Gastrocnemius medialis (tissue), 4 donors: ENCODE measurements around the gene CSF3R. TPM values are rescaled to one million over a fixed set of nuclear protein-coding genes. Genes with fewer than 3 reads are reported as not detected.
"Not testable (repeated sequence)": the region's sequence is repeated elsewhere in the genome, so short reads cannot be mapped to it uniquely, and the experiment has no call there.

Experiments
- ATAC-seq, 2 donors: fragments of 150-250 bp; one replicate each; pipeline ENCODE4 v1.9.1; 2016
- DNase-seq, 2 donors: peaks; one replicate each; pipeline ENCODE4 v3.0.0-alpha.2; 2019
- H3K27ac ChIP-seq, 4 donors: fragments of 200-600 bp; sonication (generic); 1 replicate in 1 of 4; 2 replicates in 3 of 4; pipeline ENCODE4 v1.5.1; 2016 to 2018; ENCODE audit warnings: mild to moderate bottlenecking in 2 of 4, moderate library complexity in 1 of 4
- H3K27me3 ChIP-seq, 3 donors: fragments of 200-600 bp; sonication (generic) in 2 of 3; 1 replicate in 1 of 3; 2 replicates in 2 of 3; pipeline versions ENCODE4 v1.5.1 to v1.6.0; 2016 to 2019; ENCODE audit warnings: mild to moderate bottlenecking in 1 of 3, moderate library complexity in 1 of 3
- H3K36me3 ChIP-seq, 2 donors: fragments of 200-600 bp; sonication (generic) in 1 of 2; one replicate each; pipeline ENCODE4 v1.5.1; 2017 to 2018
- H3K4me1 ChIP-seq, 2 donors: fragments of 200-600 bp; sonication (generic) in 1 of 2; one replicate each; pipeline ENCODE4 v1.5.1; 2016 to 2017; ENCODE audit warnings: mild to moderate bottlenecking in 2 of 2
- H3K4me3 ChIP-seq, 4 donors: fragments of 200-600 bp; sonication (generic) in 3 of 4; 1 replicate in 1 of 4; 2 replicates in 3 of 4; pipeline ENCODE4 v1.5.1; 2016 to 2019; ENCODE audit warnings: mild to moderate bottlenecking in 2 of 4
- H3K9me3 ChIP-seq, 3 donors: fragments of 200-600 bp; sonication (generic) in 2 of 3; 1 replicate in 1 of 3; 2 replicates in 2 of 3; pipeline ENCODE4 v1.5.1; 2016 to 2019
- POLR2A ChIP-seq, 2 donors: fragments of 450-650 bp; IDR thresholded peaks; one replicate each; pipeline ENCODE4 v1.6.1; 2017; ENCODE audit warnings: antibody characterized with exemption in 2 of 2, mild to moderate bottlenecking in 2 of 2, moderate library complexity in 2 of 2
- in situ Hi-C, 4 donors: fragments of 200-750 bp; cut with MboI; loops; one replicate each; pipeline versions ENCODE4 v1.15.0 to v1.8.0; 2017; ENCODE audit warnings: low sequenced_read_pairs in 4 of 4
- intact Hi-C: fragments of 100-400 bp; cut with DNase I; formaldehyde crosslinking; loops from one replicate; pipeline ENCODE4 v1.15.1; 2023; ENCODE audit warnings: low total_unique reads
- total RNA-seq, 4 donors: library from RNA; depleted of rRNA; stranded (reverse); fragments of >200 nt; gene quantifications; one replicate each; pipeline versions ENCODE4 v1.1.0 to v1.2.3, GENCODE V29; 2016
- TF ChIP-seq, protein P1 (sequence below), 5 experiments: fragments of 450-650 bp in 3 of 5; fragments of 200-600 bp in 2 of 5; sonication (generic) in 2 of 5; IDR thresholded peaks in 4 of 5; conservative IDR thresholded peaks in 1 of 5; 1 replicate in 4 of 5; 2 replicates in 1 of 5; pipeline ENCODE4 v1.5.1; 2016 to 2019; ENCODE audit warnings: antibody characterized with exemption in 5 of 5, mild to moderate bottlenecking in 3 of 5, moderate library complexity in 3 of 5

Gene CSF3R
- total RNA-seq, 4 donors from 2014 or later = 0.29 to 6.4 (median 3.9) TPM

DNA sequence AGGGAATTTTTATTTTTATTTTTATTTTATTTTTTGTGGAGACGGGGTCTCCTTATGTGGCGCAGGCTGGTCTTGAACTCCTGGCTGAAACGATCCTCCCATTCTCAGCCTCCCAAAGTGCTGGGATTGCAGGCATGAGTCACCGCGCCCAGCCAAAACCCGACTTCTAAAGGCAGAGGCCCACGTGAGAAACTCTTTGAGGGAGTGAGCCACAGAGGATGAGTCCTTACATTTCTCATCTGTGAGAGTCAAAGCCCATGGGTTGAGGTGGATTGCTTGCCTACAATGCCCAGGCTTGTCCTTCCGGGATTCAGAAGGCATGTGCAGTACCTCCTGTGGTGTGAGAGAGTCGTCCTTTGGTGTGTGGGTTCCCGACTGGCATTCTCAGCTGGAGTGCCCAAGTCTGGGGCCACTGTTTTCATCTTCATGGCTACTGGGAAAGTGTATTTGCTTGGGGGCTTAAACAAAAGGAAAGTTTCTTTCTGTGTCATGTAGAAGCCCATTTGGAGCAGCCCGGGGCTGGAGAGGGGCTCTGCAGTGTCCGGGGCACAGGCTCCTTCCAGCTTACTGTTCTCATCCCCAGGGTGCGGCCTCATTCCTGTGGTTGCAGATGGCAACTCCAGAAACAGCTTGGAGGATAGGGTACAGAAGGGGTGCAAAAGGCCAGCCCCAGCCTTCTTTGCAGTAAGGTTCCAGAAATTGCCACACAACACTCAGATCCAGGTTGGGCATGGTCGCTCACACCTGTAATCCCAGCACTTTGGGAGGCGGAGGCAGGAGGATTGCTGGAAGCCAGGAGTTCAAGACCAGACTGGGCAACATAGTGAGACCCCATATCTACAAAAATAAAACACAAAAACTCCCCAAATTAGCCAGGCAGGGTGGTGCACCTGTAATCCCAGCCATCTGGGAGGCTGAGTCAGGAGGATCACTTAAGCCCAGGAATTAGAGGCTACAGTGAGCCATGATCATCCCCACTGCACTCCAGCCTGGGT lies 29.4 kb upstream of the CSF3R start:
- Histone ChIP-seq H3K9me3 (no peaks in the 10 kb centered on the region), H3K27ac (no peak overlapping the region), H3K4me1 (no peaks in the 10 kb centered on the region), H3K4me3 (no peak overlapping the region), H3K27me3 (peaks cover 0 to 3% (median 1%) of the 10 kb centered on the region in 3 donors), H3K36me3 (no peaks in the 10 kb centered on the region)
- TF ChIP-seq, protein P1, sequence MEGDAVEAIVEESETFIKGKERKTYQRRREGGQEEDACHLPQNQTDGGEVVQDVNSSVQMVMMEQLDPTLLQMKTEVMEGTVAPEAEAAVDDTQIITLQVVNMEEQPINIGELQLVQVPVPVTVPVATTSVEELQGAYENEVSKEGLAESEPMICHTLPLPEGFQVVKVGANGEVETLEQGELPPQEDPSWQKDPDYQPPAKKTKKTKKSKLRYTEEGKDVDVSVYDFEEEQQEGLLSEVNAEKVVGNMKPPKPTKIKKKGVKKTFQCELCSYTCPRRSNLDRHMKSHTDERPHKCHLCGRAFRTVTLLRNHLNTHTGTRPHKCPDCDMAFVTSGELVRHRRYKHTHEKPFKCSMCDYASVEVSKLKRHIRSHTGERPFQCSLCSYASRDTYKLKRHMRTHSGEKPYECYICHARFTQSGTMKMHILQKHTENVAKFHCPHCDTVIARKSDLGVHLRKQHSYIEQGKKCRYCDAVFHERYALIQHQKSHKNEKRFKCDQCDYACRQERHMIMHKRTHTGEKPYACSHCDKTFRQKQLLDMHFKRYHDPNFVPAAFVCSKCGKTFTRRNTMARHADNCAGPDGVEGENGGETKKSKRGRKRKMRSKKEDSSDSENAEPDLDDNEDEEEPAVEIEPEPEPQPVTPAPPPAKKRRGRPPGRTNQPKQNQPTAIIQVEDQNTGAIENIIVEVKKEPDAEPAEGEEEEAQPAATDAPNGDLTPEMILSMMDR (IDR thresholded peaks at IDR 0.05 in 4 of 5, conservative IDR thresholded peaks at IDR 0.05 in 1 of 5) = no peak
- TF ChIP-seq POLR2A (IDR thresholded peaks at IDR 0.05) = no peak
- in situ Hi-C loops = no loop called here
- ATAC-seq = no peak
- no peak for DNase-seq
- intact Hi-C loops = no loop called here

DNA sequence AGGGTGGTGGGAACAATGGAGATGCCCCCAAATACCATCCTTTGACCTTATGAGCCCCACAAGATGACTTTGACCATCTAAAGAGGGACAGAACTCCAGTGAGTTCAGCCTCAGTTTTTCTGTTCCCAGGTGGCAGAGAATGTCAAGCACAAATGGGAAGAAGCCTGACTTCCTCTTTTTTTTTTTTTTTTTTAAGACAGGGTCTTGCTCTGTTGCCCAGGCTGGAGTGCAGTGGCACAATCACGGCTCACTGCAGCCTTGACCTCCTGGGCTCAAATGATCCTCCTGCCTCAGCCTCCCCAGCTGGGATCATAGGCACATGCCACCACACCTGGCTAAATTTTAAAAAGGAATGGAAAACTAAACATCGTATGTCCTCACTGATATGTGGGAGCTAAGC lies 28.5 kb upstream of the CSF3R start:
- H3K27me3 ChIP-seq = peaks cover 0 to 10% (median 3%) of the 10 kb centered on the region in 3 donors
- H3K4me3 ChIP-seq, ATAC-seq, H3K4me1 ChIP-seq, H3K27ac ChIP-seq, DNase-seq, H3K36me3 ChIP-seq, intact Hi-C loops, in situ Hi-C loops, H3K9me3 ChIP-seq: not testable (repeated sequence)

GRCh38 chr1:36510418-36510817 lies 27.7 kb upstream of the CSF3R start:
- H3K36me3 ChIP-seq = no peaks in the 10 kb centered on the region
- DNase-seq = no peak
- intact Hi-C loops = no loop called here
- TF ChIP-seq POLR2A (IDR thresholded peaks at IDR 0.05) = no peak
- TF ChIP-seq, protein P1 (IDR thresholded peaks at IDR 0.05 in 4 of 5, conservative IDR thresholded peaks at IDR 0.05 in 1 of 5) = no peak
- no peak overlapping the region for H3K4me3 ChIP-seq
- no peaks in the 10 kb centered on the region for H3K4me1 ChIP-seq
- no peak overlapping the region for H3K27ac ChIP-seq
- peaks cover 0 to 18% (median 3%) of the 10 kb centered on the region in 3 donors for H3K27me3 ChIP-seq
- H3K9me3 ChIP-seq = no peaks in the 10 kb centered on the region
- in situ Hi-C loops = no loop called here
- ATAC-seq = no peak

DNA sequence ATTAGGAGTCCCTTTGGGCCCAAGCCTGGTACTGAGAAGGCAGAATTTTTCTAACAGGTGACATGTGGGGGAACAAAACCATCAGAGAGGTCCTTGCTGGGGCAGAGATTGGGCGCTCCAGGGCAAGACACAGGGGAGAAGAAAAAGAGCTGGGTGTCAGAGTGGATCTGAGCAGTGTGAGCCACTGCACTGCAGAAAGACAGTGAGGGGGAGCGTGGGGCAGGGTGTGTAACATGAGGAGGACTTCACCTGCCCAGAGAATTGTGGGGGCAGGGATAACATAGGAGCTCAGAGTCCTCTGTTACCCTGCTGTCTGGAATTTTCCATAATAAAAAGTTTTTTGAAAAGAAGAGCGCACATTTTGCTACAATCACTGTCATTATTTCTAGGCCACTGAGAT lies 25.5 kb upstream of the CSF3R start:
- intact Hi-C loops = no loop called here
- no peak for DNase-seq
- TF ChIP-seq, protein P1 (IDR thresholded peaks at IDR 0.05 in 4 of 5, conservative IDR thresholded peaks at IDR 0.05 in 1 of 5) = no peak
- no peak for TF ChIP-seq POLR2A (IDR thresholded peaks at IDR 0.05)
- Histone ChIP-seq H3K27me3 (peaks cover 3 to 18% (median 7%) of the 10 kb centered on the region in 3 donors), H3K27ac (no peak overlapping the region), H3K36me3 (no peaks in the 10 kb centered on the region), H3K4me3 (no peak overlapping the region), H3K9me3 (no peaks in the 10 kb centered on the region), H3K4me1 (no peaks in the 10 kb centered on the region)
- in situ Hi-C loops = no loop called here
- no peak for ATAC-seq

GRCh38 chr1:36506276-36506920 lies 23.7 kb upstream of the CSF3R start:
- no peak for DNase-seq
- peaks cover 3 to 24% (median 7%) of the 10 kb centered on the region in 3 donors for H3K27me3 ChIP-seq
- no peaks in the 10 kb centered on the region for H3K36me3 ChIP-seq
- TF ChIP-seq, protein P1 (IDR thresholded peaks at IDR 0.05 in 4 of 5, conservative IDR thresholded peaks at IDR 0.05 in 1 of 5) = no peak
- TF ChIP-seq POLR2A (IDR thresholded peaks at IDR 0.05) = no peak
- H3K4me3 ChIP-seq = no peak overlapping the region
- in situ Hi-C loops = no loop called here
- no peaks in the 10 kb centered on the region for H3K4me1 ChIP-seq
- intact Hi-C loops = no loop called here
- H3K9me3 ChIP-seq = no peaks in the 10 kb centered on the region
- ATAC-seq = no peak
- H3K27ac ChIP-seq = no peak overlapping the region
